A549 (cell line): ENCODE data around the gene A4GNT. TPM values are rescaled to one million over a fixed set of nuclear protein-coding genes. Genes with fewer than 3 reads are reported as not detected.
A peak's percentile ranks its signal among the peaks of the same experiment; 100 is the strongest.

Experiments used
- ATAC-seq, 2 experiments: fragments of 200-7000 bp in 1 of 2; fragments of >200 bp in 1 of 2; cut with Nextera tagmentation in 1 of 2; cut with Tn5 transposase in 1 of 2; 3 replicates each; pipeline versions ENCODE4 v1.8.0 to v1.9.1; 2018 to 2020; ENCODE audit warnings: mild to moderate bottlenecking in 1 of 2, moderate library complexity in 1 of 2
- CTCF ChIA-PET: fragments of 300-600 bp; sonication (Branson Sonifier 250); formaldehyde crosslinking; extraction: SDS; loops from one replicate; lab custom pipeline; 2021; ENCODE audit warnings: antibody characterized with exemption, inconsistent platforms; lab: Yijun Ruan, JAX
- POLR2A ChIA-PET: fragments of 350-600 bp; formaldehyde crosslinking; extraction: SDS; loops from one replicate; lab custom pipeline; 2021; ENCODE audit warnings: antibody characterized with exemption, inconsistent platforms; lab: Yijun Ruan, JAX
- DNase-seq, 2 experiments: peaks; one replicate each; pipeline versions ENCODE4 v3.0.0 to v3.0.0-alpha.2; 2011 to 2016; ENCODE audit warnings: low read depth in 1 of 2, low spot score in 1 of 2
- FAIRE-seq: peaks from 2 replicates; lab custom pipeline; 2011; peaks lifted over from hg19 to GRCh38; lab: Jason Lieb, UNC
- H3K27ac ChIP-seq, 2 experiments: fragments of >200 bp; sonication (Bioruptor Twin); formaldehyde crosslinking; 3 replicates each; pipeline ENCODE4 v1.5.1; 2016 to 2017
- H3K4me1 ChIP-seq: fragments of >200 bp; sonication (Bioruptor Twin); formaldehyde crosslinking; 3 replicates; pipeline ENCODE4 v1.6.1; 2016
- H3K4me2 ChIP-seq: fragments of >200 bp; sonication (Bioruptor Twin); formaldehyde crosslinking; 3 replicates; pipeline ENCODE4 v1.6.1; 2016
- H3K4me3 ChIP-seq: fragments of >200 bp; sonication (Bioruptor Twin); formaldehyde crosslinking; 3 replicates; pipeline ENCODE4 v1.5.1; 2016
- H3K9me3 ChIP-seq: fragments of >200 bp; sonication (Bioruptor Twin); formaldehyde crosslinking; 3 replicates; pipeline ENCODE4 v1.6.1; 2016
- CBX2 ChIP-seq: fragments of 200-600 bp; sonication (generic); IDR thresholded peaks from 2 replicates; pipeline ENCODE4 v1.6.1; 2016; ENCODE audit warnings: low read depth, mild to moderate bottlenecking, borderline replicate concordance
- CBX8 ChIP-seq: fragments of 200-600 bp; sonication (generic); IDR thresholded peaks from 2 replicates; pipeline ENCODE4 v1.6.1; 2016
- CEBPB ChIP-seq, 2 experiments: fragments of >200 bp in 1 of 2; sonication (Bioruptor Twin) in 1 of 2; formaldehyde crosslinking in 1 of 2; IDR thresholded peaks; 2 replicates each; pipeline ENCODE4 v1.6.1; 2012 to 2016
- CHD2 ChIP-seq: fragments of 150-350 bp; IDR thresholded peaks from 2 replicates; pipeline ENCODE4 v1.6.1; 2014; ENCODE audit warnings: low read length; ENCODE audit not compliant: partially characterized antibody
- EHF ChIP-seq: fragments of 250-450 bp; sonication (Bioruptor Pico); IDR thresholded peaks from 2 replicates; pipeline ENCODE4 v1.5.0; 2020; ENCODE audit warnings: mild to moderate bottlenecking
- EHMT2 ChIP-seq: fragments of 200-600 bp; sonication (generic); IDR thresholded peaks from 2 replicates; pipeline ENCODE4 v1.6.1; 2016; ENCODE audit warnings: antibody characterized with exemption, low read depth, mild to moderate bottlenecking, moderate library complexity
- FOSB ChIP-seq: fragments of 250-450 bp; sonication (Bioruptor Pico); IDR thresholded peaks from 2 replicates; pipeline ENCODE4 v1.5.0; 2020; ENCODE audit warnings: mild to moderate bottlenecking, moderate library complexity
- FOSL2 ChIP-seq, 2 experiments: fragments of 450-650 bp in 1 of 2; fragments of >200 bp in 1 of 2; sonication (Bioruptor Twin) in 1 of 2; formaldehyde crosslinking; IDR thresholded peaks; 2 replicates each; pipeline versions ENCODE4 v1.5.0 to v1.6.1; 2016 to 2020; ENCODE audit warnings: mild to moderate bottlenecking in 1 of 2, moderate library complexity in 1 of 2
- HEYL ChIP-seq: fragments of 250-450 bp; sonication (Bioruptor Pico); IDR thresholded peaks from 2 replicates; pipeline ENCODE4 v1.8.0; 2021; ENCODE audit warnings: mild to moderate bottlenecking, moderate library complexity
- HOXA7 ChIP-seq: fragments of 250-450 bp; sonication (Bioruptor Pico); IDR thresholded peaks from 2 replicates; pipeline ENCODE4 v1.5.0; 2020; ENCODE audit warnings: mild to moderate bottlenecking, moderate library complexity
- HOXB13 ChIP-seq: fragments of 250-450 bp; sonication (Bioruptor Pico); IDR thresholded peaks from 2 replicates; pipeline ENCODE4 v1.5.0; 2020; ENCODE audit warnings: low read depth, mild to moderate bottlenecking, moderate library complexity
- JUN ChIP-seq, 2 experiments: fragments of >200 bp; sonication (Bioruptor Twin); formaldehyde crosslinking; IDR thresholded peaks; 2 replicates in 1 of 2; 3 replicates in 1 of 2; pipeline ENCODE4 v1.6.1; 2016 to 2017
- JUNB ChIP-seq: fragments of >200 bp; sonication (Bioruptor Twin); formaldehyde crosslinking; IDR thresholded peaks from 2 replicates; pipeline ENCODE4 v1.6.1; 2016
- KDM1A ChIP-seq: fragments of 200-600 bp; sonication (generic); IDR thresholded peaks from 2 replicates; pipeline ENCODE4 v1.6.1; 2016; ENCODE audit warnings: low read depth, mild to moderate bottlenecking
- KDM5A ChIP-seq: fragments of 200-600 bp; sonication (generic); IDR thresholded peaks from 2 replicates; pipeline ENCODE4 v1.6.1; 2016; ENCODE audit warnings: antibody characterized with exemption, mild to moderate bottlenecking
- NPAS2 ChIP-seq: fragments of 250-450 bp; sonication (Bioruptor Pico); IDR thresholded peaks from 2 replicates; pipeline ENCODE4 v1.8.0; 2022; ENCODE audit warnings: mild to moderate bottlenecking, moderate library complexity, borderline replicate concordance
- NR3C1 ChIP-seq: fragments of >200 bp; sonication (Bioruptor Twin); formaldehyde crosslinking; IDR thresholded peaks from 3 replicates; pipeline ENCODE4 v1.6.1; 2017
- POLR2A ChIP-seq: IDR thresholded peaks from 2 replicates; pipeline ENCODE4 v1.6.1; 2012; ENCODE audit warnings: mild to moderate bottlenecking, low read length
- RARB ChIP-seq: fragments of 250-450 bp; sonication (Bioruptor Pico); IDR thresholded peaks from 2 replicates; pipeline ENCODE4 v1.8.0; 2021; ENCODE audit warnings: mild to moderate bottlenecking, moderate library complexity
- SMC3 ChIP-seq: fragments of >200 bp; sonication (Bioruptor Twin); formaldehyde crosslinking; IDR thresholded peaks from 3 replicates; pipeline ENCODE4 v1.6.1; 2018; ENCODE audit warnings: inconsistent platforms
- SREBF2 ChIP-seq: fragments of 450-650 bp; IDR thresholded peaks from 2 replicates; pipeline ENCODE4 v1.6.1; 2014; ENCODE audit warnings: mild to moderate bottlenecking, moderate library complexity
- WGBS: methylation state at CpG from one replicate; pipeline ENCODE4 v1.1.6; 2017; ENCODE audit errors: missing lambda C conversion rate; 5-methylcytosine and 5-hydroxymethylcytosine counted together
- polyA plus RNA-seq, 4 experiments: library from polyadenylated mRNA; depleted of rRNA in 3 of 4; stranded (reverse); fragments of >200 nt; fragmentation: RNase III in 1 of 4; extraction: RNeasy Plus Mini Kit Qiagen cat#74134 plus additional on column Dnase treatment in 1 of 4; gene quantifications; 2 replicates in 3 of 4; 3 replicates in 1 of 4; pipeline ENCODE4 v1.2.3, GENCODE V29; 2011 to 2017
- TF ChIP-seq, protein P1 (sequence below): IDR thresholded peaks from 2 replicates; pipeline ENCODE4 v1.6.1; 2012; ENCODE audit warnings: low read depth, borderline replicate concordance
- TF ChIP-seq, protein P2 (sequence below): fragments of 250-450 bp; sonication (Bioruptor Pico); IDR thresholded peaks from 2 replicates; pipeline ENCODE4 v1.5.0; 2021; ENCODE audit warnings: mild to moderate bottlenecking, moderate library complexity, borderline replicate concordance

A4GNT gene
- polyA plus RNA-seq, 2 of the 4 experiments (the other 2 are of a cell fraction) = not detected

DNA sequence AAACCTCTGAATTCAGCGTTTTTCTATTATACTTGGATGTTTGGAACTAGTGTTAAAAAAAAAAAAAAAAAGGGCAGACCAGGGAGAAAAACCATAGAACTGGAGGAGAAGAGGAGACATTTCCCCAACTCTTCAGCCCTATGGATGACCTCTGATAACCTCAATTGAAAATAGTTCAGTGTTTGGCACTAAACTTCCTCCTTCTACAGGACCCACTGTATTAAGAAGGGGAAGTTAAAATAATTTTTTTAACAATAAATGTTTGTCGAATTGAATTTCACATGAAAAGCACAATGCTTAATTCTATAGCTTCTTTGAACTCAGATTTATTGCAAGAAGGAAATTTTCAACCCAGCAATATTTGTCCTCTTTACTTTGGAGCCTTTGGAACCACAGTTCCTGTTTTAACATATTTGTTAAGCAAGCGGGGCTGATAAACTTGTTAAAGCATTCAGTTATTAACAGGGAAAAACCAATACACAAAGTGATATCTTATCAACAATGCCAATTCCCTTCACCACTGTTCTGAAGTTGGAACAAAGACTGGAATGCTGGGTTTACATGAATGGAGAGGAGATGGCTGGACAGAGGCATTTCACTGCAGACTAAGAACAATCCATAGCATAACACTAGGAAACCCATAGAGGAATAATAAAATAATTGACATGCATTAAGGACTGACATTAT lies 3.1 kb upstream of the A4GNT start (continued):
- TF ChIP-seq SMC3 (no peak), EHF (CRISPR knock-in tag) (no peak), JUN (IDR thresholded peaks at IDR 0.05) (no peak), HOXA7 (no peak), EHMT2 (no peak), HOXB13 (CRISPR knock-in tag) (no peak)
- TF ChIP-seq, protein P1, sequence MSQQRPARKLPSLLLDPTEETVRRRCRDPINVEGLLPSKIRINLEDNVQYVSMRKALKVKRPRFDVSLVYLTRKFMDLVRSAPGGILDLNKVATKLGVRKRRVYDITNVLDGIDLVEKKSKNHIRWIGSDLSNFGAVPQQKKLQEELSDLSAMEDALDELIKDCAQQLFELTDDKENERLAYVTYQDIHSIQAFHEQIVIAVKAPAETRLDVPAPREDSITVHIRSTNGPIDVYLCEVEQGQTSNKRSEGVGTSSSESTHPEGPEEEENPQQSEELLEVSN = no peak

DNA sequence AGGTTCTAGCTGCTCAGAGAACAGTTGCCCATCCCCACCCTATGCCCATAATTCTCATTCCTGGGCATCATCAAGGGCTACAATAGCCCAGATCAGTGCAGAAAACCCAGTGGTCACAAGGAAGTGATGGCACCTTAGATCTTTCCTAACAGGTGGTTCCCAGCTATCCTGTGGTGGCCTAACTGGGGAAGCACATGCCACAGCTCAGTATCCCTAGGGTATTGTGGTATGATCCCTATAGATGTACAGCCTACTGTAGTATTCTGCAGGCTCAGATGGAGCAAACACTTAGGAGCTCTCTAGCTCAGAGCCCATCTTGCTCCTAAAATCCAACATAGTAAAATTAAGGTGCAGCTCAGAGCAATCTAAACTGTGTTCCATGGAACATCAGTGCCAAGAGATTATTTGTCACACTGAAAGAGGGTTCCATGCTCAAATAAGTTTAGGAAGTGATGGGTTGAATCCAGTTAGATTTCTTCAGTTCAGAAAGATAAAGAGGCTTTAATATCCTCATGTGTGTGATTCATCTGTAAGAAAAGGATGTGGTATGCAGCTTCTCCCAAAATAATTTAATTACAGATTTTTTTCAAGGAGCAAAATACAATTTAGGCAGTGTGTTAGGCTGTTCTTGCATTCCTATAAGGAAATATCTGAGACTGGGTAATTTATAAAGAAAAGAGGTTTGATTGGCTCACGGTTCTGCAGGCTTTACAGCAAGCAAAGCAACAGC lies 4.4 kb downstream of the A4GNT start:
- CTCF ChIA-PET = interaction anchor here (0.7 to 1.3 kb wide), 4 partner anchors 8 to 142 kb away, joined by 3 to 4 read pairs (median 3); no protein-coding TSS in a partner anchor
- DNase-seq (no peak), FAIRE-seq (no peak)
- POLR2A ChIA-PET = no interaction called here
- no peak overlapping the region for H3K4me3 ChIP-seq
- H3K4me2 ChIP-seq = no peak overlapping the region
- H3K4me1 ChIP-seq = peaks cover 16% of the 10 kb centered on the region
- 0 out of 3 replicates have a peak, but pooled peaks cover 4% of the 10 kb centered on the region for H3K9me3 ChIP-seq
- 35% methylated on average over 1 of the region's 1 CpG for WGBS
- TF ChIP-seq FOSL2 (IDR thresholded peaks at IDR 0.05) (no peak), FOSL2 (CRISPR knock-in tag; IDR thresholded peaks at IDR 0.05) (no peak), KDM5A (no peak), HEYL (CRISPR knock-in tag) (no peak), POLR2A (no peak), SREBF2 (no peak), EHF (CRISPR knock-in tag) (no peak), KDM1A (no peak), CBX2 (no peak), RARB (CRISPR knock-in tag) (no peak), CBX8 (no peak), CEBPB (IDR thresholded peaks at IDR 0.05) (no peak), JUNB (no peak), CHD2 (no peak), NR3C1 (no peak), SMC3 (no peak), FOSB (CRISPR knock-in tag) (no peak), NPAS2 (CRISPR knock-in tag) (no peak)
- TF ChIP-seq, protein P2, sequence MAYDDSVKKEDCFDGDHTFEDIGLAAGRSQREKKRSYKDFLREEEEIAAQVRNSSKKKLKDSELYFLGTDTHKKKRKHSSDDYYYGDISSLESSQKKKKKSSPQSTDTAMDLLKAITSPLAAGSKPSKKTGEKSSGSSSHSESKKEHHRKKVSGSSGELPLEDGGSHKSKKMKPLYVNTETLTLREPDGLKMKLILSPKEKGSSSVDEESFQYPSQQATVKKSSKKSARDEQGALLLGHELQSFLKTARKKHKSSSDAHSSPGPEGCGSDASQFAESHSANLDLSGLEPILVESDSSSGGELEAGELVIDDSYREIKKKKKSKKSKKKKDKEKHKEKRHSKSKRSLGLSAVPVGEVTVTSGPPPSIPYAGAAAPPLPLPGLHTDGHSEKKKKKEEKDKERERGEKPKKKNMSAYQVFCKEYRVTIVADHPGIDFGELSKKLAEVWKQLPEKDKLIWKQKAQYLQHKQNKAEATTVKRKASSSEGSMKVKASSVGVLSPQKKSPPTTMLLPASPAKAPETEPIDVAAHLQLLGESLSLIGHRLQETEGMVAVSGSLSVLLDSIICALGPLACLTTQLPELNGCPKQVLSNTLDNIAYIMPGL (CRISPR knock-in tag) = no peak
- TF ChIP-seq, all 56 proteins: peak for 0
- peak in 1 of 2 experiments; percentile 44; a peak in 2 of 6 replicates for ATAC-seq
- no peak overlapping the region for H3K27ac ChIP-seq
